Right lobe of liver (tissue), 6 donors: ENCODE data around the gene NFATC3. TPM values are rescaled to one million over a fixed set of nuclear protein-coding genes. Genes with fewer than 3 reads are reported as not detected.

Source experiments
- ATAC-seq, 4 donors: fragments of 200-7000 bp; cut with Tn5 transposase; one replicate each; pipeline ENCODE4 v1.9.1; 2020; ENCODE audit warnings: mild to moderate bottlenecking in 4 of 4, moderate library complexity in 4 of 4
- DNase-seq, 3 donors: peaks; one replicate each; pipeline ENCODE4 v3.0.0-alpha.2; 2020
- H3K27ac ChIP-seq, 3 donors: fragments of 200-600 bp; one replicate each; pipeline ENCODE4 v1.8.0; 2022
- H3K27me3 ChIP-seq, 2 donors: fragments of 200-600 bp; one replicate each; pipeline ENCODE4 v1.8.0; 2022
- H3K36me3 ChIP-seq, 4 donors: fragments of 200-600 bp; sonication (generic) in 1 of 4; one replicate each; pipeline versions ENCODE4 v1.5.1 to v1.8.0; 2017 to 2022; ENCODE audit warnings: control low read depth in 1 of 4
- H3K4me1 ChIP-seq, 4 donors: fragments of 200-600 bp; sonication (generic) in 1 of 4; one replicate each; pipeline versions ENCODE4 v1.5.1 to v1.8.0; 2017 to 2022; ENCODE audit warnings: control low read depth in 1 of 4
- H3K4me3 ChIP-seq, 3 donors: fragments of 200-600 bp; one replicate each; pipeline ENCODE4 v1.8.0; 2022
- H3K9me3 ChIP-seq, 4 donors: fragments of 200-600 bp; sonication (generic) in 1 of 4; one replicate each; pipeline versions ENCODE4 v1.5.1 to v1.8.0; 2017 to 2022; ENCODE audit warnings: control low read depth in 1 of 4
- CTCF ChIP-seq, 4 donors: fragments of 200-600 bp in 3 of 4; fragments of 450-650 bp in 1 of 4; IDR thresholded peaks; one replicate each; pipeline versions ENCODE4 v1.5.1 to v1.8.0; 2016 to 2022; ENCODE audit warnings: antibody characterized with exemption in 4 of 4, mild to moderate bottlenecking in 2 of 4
- POLR2A ChIP-seq: fragments of 450-650 bp; IDR thresholded peaks from one replicate; pipeline ENCODE4 v1.6.1; 2017; ENCODE audit warnings: antibody characterized with exemption, mild to moderate bottlenecking
- WGBS: methylation state at CpG from one replicate; pipeline ENCODE4 v1.1.6; 2018; ENCODE audit warnings: low coverage, low lambda C conversion rate; ENCODE audit not compliant: insufficient coverage; ENCODE audit errors: missing lambda C conversion rate; 5-methylcytosine and 5-hydroxymethylcytosine counted together
- intact Hi-C, 2 donors: fragments of 100-400 bp; cut with DNase I; formaldehyde crosslinking; loops; one replicate each; pipeline versions ENCODE4 v1.11.2 to v1.14.1; 2022
- total RNA-seq, 6 experiments: library from RNA; depleted of rRNA in 2 of 6; stranded (reverse); fragments of >200 nt in 2 of 6; fragmentation: NEBNext Ultra II Directional in 3 of 6; extraction: Animal tissue kit (Norgen Biotek cat#: 25700) in 3 of 6; gene quantifications; one replicate each; pipeline versions ENCODE4 v1.1.0 to v1.2.4, GENCODE V29; 2016 to 2023
- donor health status: DM: no; HTN: yes; CAD: no.
- donor health status: DM: no; HTN: no; CAD: no.
- donor health status: DM: no; HTN: no; CAD: no.
- donor health status: DM: no; HTN: yes; CAD: no.
- donor health status: DM: no; HTN: yes; CAD: no.

NFATC3 gene
- total RNA-seq, 6 experiments from 2014 or later, result 19.9 to 30.1 (median 25.1) TPM

GRCh38 chr16:68237243-68238028, 152.3 kb downstream of the NFATC3 start:
- WGBS, result 2% methylated on average over 24 of the region's 72 CpGs
- Histone ChIP-seq H3K4me3 (peak overlapping the region; percentile 70 to 94 (median 91)), H3K27ac (peak overlapping the region; percentile 72 to 88 (median 72)), H3K27me3 (no peaks in the 10 kb centered on the region), H3K36me3 (peaks cover 0 to 14% (median 7%) of the 10 kb centered on the region in 4 donors), H3K4me1 (peaks cover 0 to 22% (median 3%) of the 10 kb centered on the region in 4 donors), H3K9me3 (no peaks in the 10 kb centered on the region)
- peak in 1 of 4 donors; percentile 6 for TF ChIP-seq CTCF (IDR thresholded peaks at IDR 0.05)
- TF ChIP-seq POLR2A, result peak; percentile 97
- intact Hi-C loops, result loop anchor here (10.0 kb wide), 2 partner anchors 153 to 163 kb away; partner anchors contain the start of gene NFATC3 (in 1 of the 2)
- ATAC-seq (peak; percentile 70 to 82 (median 72)), DNase-seq (peak; percentile 98 to 99 (median 99))

GRCh38 chr16:68238029-68238345, 152.8 kb downstream of the NFATC3 start:
- DNase-seq, result no peak
- peak overlapping the region; percentile 69 to 72 (median 72) for H3K27ac ChIP-seq
- peaks cover 0 to 21% (median 2%) of the 10 kb centered on the region in 4 donors for H3K4me1 ChIP-seq
- WGBS, result 6% methylated on average over 19 of the region's 20 CpGs
- H3K9me3 ChIP-seq, result no peaks in the 10 kb centered on the region
- ATAC-seq, result no peak
- peak overlapping the region; percentile 37 to 94 (median 91) for H3K4me3 ChIP-seq
- H3K36me3 ChIP-seq, result peaks cover 0 to 10% (median 4%) of the 10 kb centered on the region in 4 donors
- H3K27me3 ChIP-seq, result no peaks in the 10 kb centered on the region
- intact Hi-C loops, result loop anchor here (10.0 kb wide), 2 partner anchors 153 to 163 kb away; partner anchors contain the start of gene NFATC3 (in 1 of the 2)
- TF ChIP-seq CTCF (IDR thresholded peaks at IDR 0.05) (no peak), POLR2A (no peak)

- TF ChIP-seq CTCF (IDR thresholded peaks at IDR 0.05) (no peak), POLR2A (no peak)
- Histone ChIP-seq H3K4me3 (no peak overlapping the region), H3K4me1 (peaks cover 0 to 33% (median 2%) of the 10 kb centered on the region in 4 donors), H3K36me3 (no peaks in the 10 kb centered on the region), H3K27ac (no peak overlapping the region), H3K27me3 (no peaks in the 10 kb centered on the region), H3K9me3 (no peaks in the 10 kb centered on the region)
- DNase-seq, result peak in 1 of 3 donors; percentile 14
- WGBS, result 85% methylated on average over 5 of the region's 7 CpGs
- ATAC-seq, result no peak
- intact Hi-C loops, result loop anchor here in 1 of 2 donors (5.0 kb wide), 1 partner anchor 85 kb away; no protein-coding TSS in a partner anchor
Observed at GRCh38 chr16:68242085-68242484, 156.9 kb downstream of the NFATC3 start.

- intact Hi-C loops, result loop anchor here in 1 of 2 donors (5.0 kb wide), 1 partner anchor 84 kb away; no protein-coding TSS in a partner anchor
- 87% methylated on average over 3 of the region's 9 CpGs for WGBS
- ATAC-seq (no peak), DNase-seq (no peak)
- H3K27me3 ChIP-seq, result no peaks in the 10 kb centered on the region
- H3K4me3 ChIP-seq, result no peak overlapping the region
- no peaks in the 10 kb centered on the region for H3K36me3 ChIP-seq
- H3K27ac ChIP-seq, result no peak overlapping the region
- no peaks in the 10 kb centered on the region for H3K9me3 ChIP-seq
- peaks cover 0 to 42% (median 7%) of the 10 kb centered on the region in 4 donors for H3K4me1 ChIP-seq
- TF ChIP-seq POLR2A (no peak), CTCF (IDR thresholded peaks at IDR 0.05) (no peak)
Observed at GRCh38 chr16:68242926-68243858, 158.0 kb downstream of the NFATC3 start.
